ENCODE data around the gene CTSL. TPM values are rescaled to one million over a fixed set of nuclear protein-coding genes. Genes with fewer than 3 reads are reported as not detected.

Gene CTSL
- total RNA-seq, 1 experiment from 2014 or later, result 17.0 TPM

- H3K4me1 ChIP-seq (ENCODE audit: insufficient read depth, low read length, poor library complexity, severe bottlenecking), result no peaks in the 10 kb centered on the region
- H3K27me3 ChIP-seq (replicated peaks; ENCODE audit: insufficient read depth, low read depth, low read length, poor library complexity), result no peaks in the 10 kb centered on the region
- H3K4me3 ChIP-seq (ENCODE audit: low read depth, low read length, poor library complexity, severe bottlenecking), result no peak overlapping the region
- TF ChIP-seq EZH2 (IDR thresholded peaks at IDR 0.05; ENCODE audit: borderline replicate concordance, low read depth, low read length, poor library complexity, severe bottlenecking) (no peak), CTCF (conservative IDR thresholded peaks at IDR 0.05; ENCODE audit: low read depth, low read length) (no peak)
- DNase-seq (ENCODE audit: low spot score), result no peak
- ChIA-PET CTCF (no interaction called here), POLR2A (ENCODE audit: low non-redundant PET) (no interaction called here)
- H3K9me3 ChIP-seq (ENCODE audit: low read depth, low read length, poor library complexity, severe bottlenecking), result no peaks in the 10 kb centered on the region
- intact Hi-C loops (cut with micrococcal nuclease; ENCODE audit: unreplicated experiment), result no loop called here
- H3K36me3 ChIP-seq (ENCODE audit: insufficient read depth, low read length, poor library complexity, severe bottlenecking), result no peaks in the 10 kb centered on the region
- H3K27ac ChIP-seq (ENCODE audit: low read depth, low read length, poor library complexity, severe bottlenecking), result no peak overlapping the region
- no TSS peak for BruUV-seq (replicated peaks)
These were observed 37.4 kb downstream of the CTSL start for GRCh38 chr9:87763286-87763685.

GRCh38 chr9:87765521-87765920 lies 39.6 kb downstream of the CTSL start:
- intact Hi-C loops (cut with micrococcal nuclease; ENCODE audit: unreplicated experiment), result no loop called here
- H3K4me1 ChIP-seq (ENCODE audit: insufficient read depth, low read length, poor library complexity, severe bottlenecking), result no peaks in the 10 kb centered on the region
- no peak overlapping the region for H3K4me3 ChIP-seq (ENCODE audit: low read depth, low read length, poor library complexity, severe bottlenecking)
- CTCF ChIA-PET, result no interaction called here
- no peaks in the 10 kb centered on the region for H3K9me3 ChIP-seq (ENCODE audit: low read depth, low read length, poor library complexity, severe bottlenecking)
- POLR2A ChIA-PET (ENCODE audit: low non-redundant PET), result no interaction called here
- TF ChIP-seq CTCF (conservative IDR thresholded peaks at IDR 0.05; ENCODE audit: low read depth, low read length) (no peak), EZH2 (IDR thresholded peaks at IDR 0.05; ENCODE audit: borderline replicate concordance, low read depth, low read length, poor library complexity, severe bottlenecking) (no peak)
- no peaks in the 10 kb centered on the region for H3K36me3 ChIP-seq (ENCODE audit: insufficient read depth, low read length, poor library complexity, severe bottlenecking)
- no peak overlapping the region for H3K27ac ChIP-seq (ENCODE audit: low read depth, low read length, poor library complexity, severe bottlenecking)
- H3K27me3 ChIP-seq (replicated peaks; ENCODE audit: insufficient read depth, low read depth, low read length, poor library complexity), result no peaks in the 10 kb centered on the region
- no TSS peak for BruUV-seq (replicated peaks)
- DNase-seq (ENCODE audit: low spot score), result no peak

- POLR2A ChIA-PET (ENCODE audit: low non-redundant PET), result no interaction called here
- no TSS peak for BruUV-seq (replicated peaks)
- Histone ChIP-seq H3K9me3 (ENCODE audit: low read depth, low read length, poor library complexity, severe bottlenecking) (no peaks in the 10 kb centered on the region), H3K4me3 (ENCODE audit: low read depth, low read length, poor library complexity, severe bottlenecking) (no peak overlapping the region), H3K36me3 (ENCODE audit: insufficient read depth, low read length, poor library complexity, severe bottlenecking) (no peaks in the 10 kb centered on the region), H3K27me3 (replicated peaks; ENCODE audit: insufficient read depth, low read depth, low read length, poor library complexity) (no peaks in the 10 kb centered on the region), H3K27ac (ENCODE audit: low read depth, low read length, poor library complexity, severe bottlenecking) (no peak overlapping the region), H3K4me1 (ENCODE audit: insufficient read depth, low read length, poor library complexity, severe bottlenecking) (no peaks in the 10 kb centered on the region)
- CTCF ChIA-PET, result no interaction called here
- TF ChIP-seq EZH2 (IDR thresholded peaks at IDR 0.05; ENCODE audit: borderline replicate concordance, low read depth, low read length, poor library complexity, severe bottlenecking) (no peak), CTCF (conservative IDR thresholded peaks at IDR 0.05; ENCODE audit: low read depth, low read length) (no peak)
- no peak for DNase-seq (ENCODE audit: low spot score)
- intact Hi-C loops (cut with micrococcal nuclease; ENCODE audit: unreplicated experiment), result no loop called here
These were observed 40.8 kb downstream of the CTSL start for GRCh38 chr9:87766697-87767096.

Data from A673 (cell line).